ENCODE results near the gene CHAF1A. TPM values are rescaled to one million over a fixed set of nuclear protein-coding genes. Genes with fewer than 3 reads are reported as not detected.

The CHAF1A gene
- total RNA-seq, 1 donor from 2014 or later: 87.8 TPM

DNA sequence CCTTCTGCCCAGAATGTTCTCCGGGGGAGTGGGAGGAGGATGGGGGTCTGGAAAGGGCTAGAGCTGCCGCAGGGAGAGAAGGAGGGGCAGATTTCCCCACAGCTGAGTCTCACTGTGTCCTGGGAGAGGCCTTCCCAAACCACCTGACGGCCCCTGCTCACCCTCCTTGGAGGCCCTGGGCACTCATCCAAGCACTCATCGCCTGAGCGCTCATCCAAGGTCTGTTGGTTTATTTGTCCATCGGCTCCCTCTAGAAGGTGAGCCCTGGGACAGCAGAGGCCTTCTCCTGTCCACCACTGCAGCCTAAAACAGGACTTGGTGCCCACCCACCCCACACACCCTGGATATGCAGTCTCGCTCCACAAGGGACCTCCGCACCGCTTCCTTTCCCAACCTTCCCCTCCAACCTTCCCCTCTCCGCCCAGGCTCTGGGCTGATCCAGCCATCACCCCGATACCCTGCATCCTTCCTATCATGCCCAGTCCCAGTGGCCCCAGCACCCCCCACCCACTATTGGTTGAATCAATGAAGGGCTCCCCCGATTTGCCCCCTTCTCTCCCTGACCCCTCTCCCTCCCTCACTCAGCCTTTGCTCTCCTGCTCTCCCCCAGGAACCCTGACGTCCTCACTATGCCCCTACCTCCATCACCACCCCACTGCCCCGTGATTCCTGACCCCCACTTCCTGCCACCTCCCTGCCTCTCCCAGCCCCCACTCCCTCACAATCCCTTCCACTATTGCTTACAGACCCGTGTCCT, 53.5 kb downstream of the CHAF1A start:
- Mint-ChIP-seq H3K27me3 (ENCODE audit: low read depth) (no peaks in the 10 kb centered on the region), H3K4me1 (ENCODE audit: low read depth) (peaks cover 12% of the 10 kb centered on the region), H3K36me3 (ENCODE audit: low read depth) (peaks cover under 1% of the 10 kb centered on the region), H3K4me3 (ENCODE audit: low read depth) (peak overlapping the region; percentile 92), H3K9me3 (no peaks in the 10 kb centered on the region), H3K27ac (peak overlapping the region; percentile 79)
- no peak for DNase-seq (ENCODE audit: low spot score)
- intact Hi-C loops (cut with micrococcal nuclease): loop anchor here (2.0 to 10.0 kb wide), 2 partner anchors 17 to 51 kb away; partner anchors contain the start of genes CHAF1A, HDGFL2 and SH3GL1

DNA sequence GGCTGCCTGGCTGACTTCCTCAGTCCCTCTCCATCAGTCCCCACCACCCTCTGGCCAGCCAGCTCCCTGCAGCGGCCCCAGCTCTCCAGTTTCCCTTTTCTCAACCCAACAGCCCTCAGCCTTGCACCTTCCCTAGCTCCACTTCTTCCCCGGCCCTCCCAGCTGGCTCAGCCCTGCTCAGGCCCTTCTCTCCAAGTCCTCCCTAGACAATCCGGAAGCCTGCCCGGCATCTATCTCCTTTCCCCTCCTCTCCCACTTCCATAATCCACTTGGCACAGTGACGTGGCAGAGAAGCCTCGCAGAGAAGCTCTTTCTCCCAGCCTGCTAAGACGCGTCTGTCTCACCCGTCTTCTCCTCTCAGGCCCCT, 54.0 kb downstream of the CHAF1A start:
- Mint-ChIP-seq H3K4me1 (ENCODE audit: low read depth) (peaks cover 12% of the 10 kb centered on the region), H3K4me3 (ENCODE audit: low read depth) (peak overlapping the region; percentile 92), H3K36me3 (ENCODE audit: low read depth) (no peaks in the 10 kb centered on the region), H3K9me3 (no peaks in the 10 kb centered on the region), H3K27me3 (ENCODE audit: low read depth) (no peaks in the 10 kb centered on the region), H3K27ac (peak overlapping the region; percentile 79)
- intact Hi-C loops (cut with micrococcal nuclease): loop anchor here (2.0 to 10.0 kb wide), 2 partner anchors 16 to 52 kb away; partner anchors contain the start of genes CHAF1A, HDGFL2 and SH3GL1
- DNase-seq (ENCODE audit: low spot score): no peak

GRCh38 chr19:4456843-4457653, 54.6 kb downstream of the CHAF1A start:
- Mint-ChIP-seq H3K4me3 (ENCODE audit: low read depth) (peak overlapping the region; percentile 92), H3K27ac (peak overlapping the region; percentile 79), H3K4me1 (ENCODE audit: low read depth) (peaks cover 12% of the 10 kb centered on the region), H3K36me3 (ENCODE audit: low read depth) (no peaks in the 10 kb centered on the region), H3K9me3 (no peaks in the 10 kb centered on the region), H3K27me3 (ENCODE audit: low read depth) (no peaks in the 10 kb centered on the region)
- intact Hi-C loops (cut with micrococcal nuclease): loop anchor here (1.0 to 10.0 kb wide), 3 partner anchors 16 to 210 kb away; partner anchors contain the start of genes CHAF1A, HDGFL2, SH3GL1 and YJU2
- DNase-seq (ENCODE audit: low spot score): peak; percentile 35

- Mint-ChIP-seq H3K9me3 (no peaks in the 10 kb centered on the region), H3K4me1 (ENCODE audit: low read depth) (peaks cover 12% of the 10 kb centered on the region), H3K27me3 (ENCODE audit: low read depth) (no peaks in the 10 kb centered on the region), H3K27ac (peak within 1 kb of the TSS; percentile 85), H3K36me3 (ENCODE audit: low read depth) (no peaks in the 10 kb centered on the region), H3K4me3 (ENCODE audit: low read depth) (peak within 1 kb of the TSS; percentile 92)
- DNase-seq (ENCODE audit: low spot score): peak; percentile 98
- intact Hi-C loops (cut with micrococcal nuclease): loop anchor here (1.0 to 10.0 kb wide), 3 partner anchors 15 to 211 kb away; partner anchors contain the start of genes CHAF1A, HDGFL2, SH3GL1 and YJU2
These were observed 55.4 kb downstream of the CHAF1A start, which contains the start of gene UBXN6 for GRCh38 chr19:4457654-4458395. TSS of gene UBXN6 (minus strand) at chr19:4457794. CDS start at chr19:4457697, 97 bp downstream.

DNA sequence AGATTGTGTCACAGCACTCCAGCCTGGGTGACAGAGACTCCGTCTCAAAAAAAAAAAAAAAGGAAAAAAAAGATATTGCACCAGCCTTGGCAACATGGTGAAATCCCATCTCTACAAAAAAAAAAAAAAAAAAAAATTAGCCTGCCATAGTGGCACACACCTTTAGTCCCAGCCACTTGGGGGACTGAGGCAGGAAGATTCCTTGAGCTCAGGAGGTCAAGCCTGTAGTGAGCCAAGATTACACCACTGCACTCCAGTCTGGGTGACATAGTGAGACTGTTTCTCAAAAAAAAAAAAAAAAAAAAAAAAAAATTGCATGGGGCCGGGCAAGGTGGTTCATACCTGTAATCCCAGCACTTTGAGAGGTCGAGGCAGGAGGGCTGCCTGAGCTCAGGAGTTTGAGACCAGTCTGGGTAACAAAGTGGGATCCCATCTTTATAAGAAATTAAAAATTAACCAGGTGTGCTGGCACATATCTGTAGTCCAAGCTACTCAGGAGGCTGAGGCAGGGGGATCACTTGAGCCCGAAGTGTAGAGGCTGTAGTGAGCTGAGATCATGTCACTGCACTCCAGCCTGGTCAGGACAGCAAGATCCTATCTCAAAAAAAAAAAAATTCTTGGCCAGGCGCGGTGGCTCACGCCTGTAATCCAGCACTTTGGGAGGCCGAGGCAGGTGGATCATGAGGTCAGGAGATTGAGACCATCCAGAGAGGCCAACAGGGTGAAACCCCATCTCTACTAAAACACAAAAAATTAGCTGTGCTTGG, 62.6 kb downstream of the CHAF1A start:
- Mint-ChIP-seq H3K9me3 (no peaks in the 10 kb centered on the region), H3K27ac (no peak overlapping the region), H3K27me3 (ENCODE audit: low read depth) (no peaks in the 10 kb centered on the region), H3K4me1 (ENCODE audit: low read depth) (no peaks in the 10 kb centered on the region), H3K36me3 (ENCODE audit: low read depth) (no peaks in the 10 kb centered on the region), H3K4me3 (ENCODE audit: low read depth) (no peak overlapping the region)
- intact Hi-C loops (cut with micrococcal nuclease): no loop called here
- DNase-seq (ENCODE audit: low spot score): no peak

- Mint-ChIP-seq H3K36me3 (ENCODE audit: low read depth) (no peaks in the 10 kb centered on the region), H3K4me3 (ENCODE audit: low read depth) (no peak overlapping the region), H3K27ac (no peak overlapping the region), H3K27me3 (ENCODE audit: low read depth) (no peaks in the 10 kb centered on the region), H3K4me1 (ENCODE audit: low read depth) (peaks cover 5% of the 10 kb centered on the region), H3K9me3 (no peaks in the 10 kb centered on the region)
- DNase-seq (ENCODE audit: low spot score): no peak
- intact Hi-C loops (cut with micrococcal nuclease): no loop called here
These were observed 65.4 kb downstream of the CHAF1A start for GRCh38 chr19:4467835-4468234.

DNA sequence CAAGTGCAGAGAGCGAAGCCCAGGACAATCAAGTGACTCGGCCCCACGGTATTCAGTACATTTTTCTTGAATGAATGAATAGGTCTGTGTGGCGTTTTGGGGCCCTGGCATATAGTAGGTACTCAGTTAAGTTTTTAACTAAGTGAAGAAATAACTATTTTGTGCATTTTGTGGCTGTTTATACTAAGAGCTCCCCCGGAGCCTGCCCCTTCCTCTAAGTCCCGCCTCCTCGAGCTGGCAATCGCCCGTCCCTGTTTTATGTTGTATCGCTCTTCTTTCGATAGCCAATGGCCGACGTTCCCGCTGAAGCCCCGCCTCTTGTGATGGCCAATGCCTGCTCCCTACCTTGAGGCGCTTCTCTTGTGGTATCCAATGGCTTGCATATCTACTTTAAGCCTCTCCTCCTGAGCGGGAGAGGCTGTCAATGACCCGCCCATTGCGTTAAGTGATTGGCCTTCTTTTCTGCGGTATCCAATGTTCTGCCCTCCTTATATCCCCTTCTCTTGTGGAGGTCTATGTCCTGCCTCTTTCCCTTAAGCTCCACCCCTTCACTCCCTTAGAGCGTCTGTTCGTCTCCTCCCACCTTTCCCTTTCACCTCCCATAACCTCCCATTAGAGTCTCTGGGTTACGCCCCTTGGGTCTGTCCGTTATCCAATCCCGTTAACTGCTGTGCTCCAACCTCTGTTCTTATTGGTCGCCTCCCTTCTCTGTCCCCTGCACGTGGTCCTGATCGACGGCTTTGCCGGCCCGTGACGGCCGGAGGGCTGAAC, 69.1 kb downstream of the CHAF1A start:
- H3K27ac Mint-ChIP-seq: no peak overlapping the region
- H3K4me1 Mint-ChIP-seq (ENCODE audit: low read depth): peaks cover 18% of the 10 kb centered on the region
- DNase-seq (ENCODE audit: low spot score): peak; percentile 99
- no peaks in the 10 kb centered on the region for H3K27me3 Mint-ChIP-seq (ENCODE audit: low read depth)
- H3K9me3 Mint-ChIP-seq: no peaks in the 10 kb centered on the region
- H3K36me3 Mint-ChIP-seq (ENCODE audit: low read depth): peaks cover 4% of the 10 kb centered on the region
- intact Hi-C loops (cut with micrococcal nuclease): loop anchor here (1.0 to 10.0 kb wide), 5 partner anchors 11 to 251 kb away; partner anchors contain the start of genes DPP9, SH3GL1 and UBXN6
- H3K4me3 Mint-ChIP-seq (ENCODE audit: low read depth): no peak overlapping the region

DNA sequence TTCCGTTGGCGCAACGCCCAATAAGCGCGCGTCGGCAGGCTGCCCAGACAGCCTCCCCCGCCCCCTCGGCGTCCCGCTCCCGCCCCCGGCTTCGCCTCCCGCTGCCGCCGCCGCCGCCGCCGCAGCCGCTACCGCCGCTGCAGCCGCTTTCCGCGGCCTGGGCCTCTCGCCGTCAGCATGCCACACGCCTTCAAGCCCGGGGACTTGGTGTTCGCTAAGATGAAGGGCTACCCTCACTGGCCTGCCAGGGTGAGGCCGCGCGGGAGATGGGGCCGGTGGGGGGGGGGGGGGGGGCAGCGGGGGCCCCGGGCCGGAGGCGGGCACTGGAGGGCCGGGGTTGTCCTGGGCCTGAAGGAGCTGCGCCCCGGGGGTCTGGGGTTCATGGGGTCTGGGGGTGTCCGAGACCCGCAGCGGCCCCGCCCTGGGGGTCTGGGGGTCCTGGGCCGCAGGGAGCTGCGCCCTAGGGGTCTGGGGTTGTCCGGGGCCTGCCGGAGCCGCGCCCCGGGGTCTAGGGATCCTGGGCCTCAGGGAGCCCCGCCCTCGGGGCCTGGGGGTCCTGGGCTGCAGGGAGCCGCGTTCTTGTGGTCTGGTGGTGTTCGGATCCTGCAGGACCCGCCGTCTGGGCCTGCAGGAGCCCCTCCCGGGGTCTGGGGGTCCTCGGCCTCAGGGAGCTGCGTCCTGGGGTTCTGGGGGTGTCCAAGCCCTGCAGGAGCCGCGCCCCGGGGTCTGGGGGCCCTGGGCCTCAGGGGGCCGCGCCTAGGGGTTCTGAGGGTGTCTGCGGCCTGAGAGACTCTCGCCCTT, 69.9 kb downstream of the CHAF1A start, which contains the start of gene HDGFL2:
Gene HDGFL2, plus strand, starts transcription at position 124 of the 801 bp plus-strand sequence. Its CDS starts 54 bp downstream, at position 178.
- H3K4me1 Mint-ChIP-seq (ENCODE audit: low read depth): peaks cover 18% of the 10 kb centered on the region
- peaks cover 6% of the 10 kb centered on the region for H3K36me3 Mint-ChIP-seq (ENCODE audit: low read depth)
- no peaks in the 10 kb centered on the region for H3K9me3 Mint-ChIP-seq
- DNase-seq (ENCODE audit: low spot score): no peak
- H3K27ac Mint-ChIP-seq: peak within 1 kb of the TSS; percentile 28
- peak within 1 kb of the TSS; percentile 85 for H3K4me3 Mint-ChIP-seq (ENCODE audit: low read depth)
- no peaks in the 10 kb centered on the region for H3K27me3 Mint-ChIP-seq (ENCODE audit: low read depth)
- intact Hi-C loops (cut with micrococcal nuclease): loop anchor here (2.0 to 10.0 kb wide), 4 partner anchors 16 to 250 kb away; partner anchors contain the start of genes DPP9, SH3GL1 and UBXN6

- Mint-ChIP-seq H3K9me3 (no peaks in the 10 kb centered on the region), H3K4me1 (ENCODE audit: low read depth) (peaks cover 18% of the 10 kb centered on the region)
- intact Hi-C loops (cut with micrococcal nuclease): loop anchor here (2.0 to 10.0 kb wide), 4 partner anchors 16 to 249 kb away; partner anchors contain the start of genes DPP9, SH3GL1 and UBXN6
These were observed 70.7 kb downstream of the CHAF1A start for GRCh38 chr19:4473011-4473762.

More at GRCh38 chr19:4473011-4473762, 70.7 kb downstream of the CHAF1A start:
- Mint-ChIP-seq H3K36me3 (ENCODE audit: low read depth) (peaks cover 9% of the 10 kb centered on the region), H3K4me3 (ENCODE audit: low read depth) (peak overlapping the region; percentile 85), H3K27me3 (ENCODE audit: low read depth) (no peaks in the 10 kb centered on the region), H3K27ac (peak overlapping the region; percentile 28)
- DNase-seq (ENCODE audit: low spot score): no peak
